Gastrocnemius medialis (tissue), 4 donors: ENCODE data around the gene DKKL1.
A peak's percentile ranks its signal among the peaks of the same experiment; 100 is the strongest.

Experiments used
- CTCF ChIP-seq, 5 experiments: fragments of 450-650 bp in 3 of 5; fragments of 200-600 bp in 2 of 5; sonication (generic) in 2 of 5; IDR thresholded peaks in 4 of 5; conservative IDR thresholded peaks in 1 of 5; 1 replicate in 4 of 5; 2 replicates in 1 of 5; pipeline ENCODE4 v1.5.1; 2016 to 2019; ENCODE audit warnings: antibody characterized with exemption in 5 of 5, mild to moderate bottlenecking in 3 of 5, moderate library complexity in 3 of 5
- POLR2A ChIP-seq, 2 donors: fragments of 450-650 bp; IDR thresholded peaks; one replicate each; pipeline ENCODE4 v1.6.1; 2017; ENCODE audit warnings: antibody characterized with exemption in 2 of 2, mild to moderate bottlenecking in 2 of 2, moderate library complexity in 2 of 2

GRCh38 chr19:49363268-49364082 is at the start of gene DKKL1:
- TF ChIP-seq CTCF (IDR thresholded peaks at IDR 0.05 in 4 of 5, conservative IDR thresholded peaks at IDR 0.05 in 1 of 5) (no peak), POLR2A (IDR thresholded peaks at IDR 0.05) (peak; percentile 55 to 80)
